Ishikawa (cell line): ENCODE results near the gene CCNL1.

ENCODE experiments used
- CEBPB ChIP-seq: IDR thresholded peaks from 2 replicates; pipeline ENCODE4 v1.6.1; 2012
- CREB1 ChIP-seq: IDR thresholded peaks from 2 replicates; pipeline ENCODE4 v1.6.1; 2012; ENCODE audit warnings: low read depth
- EGR1 ChIP-seq: IDR thresholded peaks from 2 replicates; pipeline ENCODE4 v1.6.1; 2012
- EP300 ChIP-seq: IDR thresholded peaks from 2 replicates; pipeline ENCODE4 v1.6.1; 2012; ENCODE audit warnings: borderline replicate concordance
- FOXM1 ChIP-seq: IDR thresholded peaks from 2 replicates; pipeline ENCODE4 v1.6.1; 2012; ENCODE audit warnings: low read depth, borderline replicate concordance
- MAX ChIP-seq: IDR thresholded peaks from 2 replicates; pipeline ENCODE4 v1.6.1; 2012
- NFIC ChIP-seq: IDR thresholded peaks from 2 replicates; pipeline ENCODE4 v1.6.1; 2012
- RAD21 ChIP-seq: IDR thresholded peaks from 2 replicates; pipeline ENCODE4 v1.6.1; 2012; ENCODE audit warnings: low read depth
- REST ChIP-seq: IDR thresholded peaks from 2 replicates; pipeline ENCODE4 v1.6.1; 2012; ENCODE audit warnings: low read depth, mild to moderate bottlenecking
- TAF1 ChIP-seq: IDR thresholded peaks from 2 replicates; pipeline ENCODE4 v1.6.1; 2012; ENCODE audit warnings: low read depth, mild to moderate bottlenecking
- TCF12 ChIP-seq: IDR thresholded peaks from 2 replicates; pipeline ENCODE4 v1.6.1; 2012; ENCODE audit warnings: low read depth
- TEAD4 ChIP-seq: IDR thresholded peaks from 2 replicates; pipeline ENCODE4 v1.6.1; 2012
- USF1 ChIP-seq: IDR thresholded peaks from 2 replicates; pipeline ENCODE4 v1.6.1; 2012
- YY1 ChIP-seq: IDR thresholded peaks from 2 replicates; pipeline ENCODE4 v1.6.1; 2012; ENCODE audit warnings: low read depth
- ZBTB7A ChIP-seq: IDR thresholded peaks from 2 replicates; pipeline ENCODE4 v1.6.1; 2012; ENCODE audit warnings: low read depth

CCNL1 gene

GRCh38 chr3:157132341-157132740 is 27.6 kb downstream of the CCNL1 start:
- TF ChIP-seq TCF12 (no peak), REST (no peak), TEAD4 (no peak), USF1 (no peak), ZBTB7A (no peak), RAD21 (no peak), CREB1 (no peak), EGR1 (no peak), TAF1 (no peak), FOXM1 (no peak), NFIC (no peak), EP300 (no peak), CEBPB (no peak), YY1 (no peak), MAX (no peak)

GRCh38 chr3:157131861-157132260 is 28.1 kb downstream of the CCNL1 start:
- no peak for TF ChIP-seq CEBPB
- no peak for TF ChIP-seq EP300
- no peak for TF ChIP-seq YY1
- no peak for TF ChIP-seq ZBTB7A
- TF ChIP-seq CREB1: no peak
- no peak for TF ChIP-seq FOXM1
- no peak for TF ChIP-seq USF1
- no peak for TF ChIP-seq EGR1
- TF ChIP-seq MAX: no peak
- no peak for TF ChIP-seq RAD21
- no peak for TF ChIP-seq NFIC
- no peak for TF ChIP-seq TCF12
- no peak for TF ChIP-seq TAF1

- TF ChIP-seq ZBTB7A (peak; percentile 90), RAD21 (peak; percentile 66), TCF12 (no peak), MAX (peak; percentile 17; the same call in 1 of the 2 replicates), YY1 (no peak), USF1 (no peak), TEAD4 (peak; percentile 39; the same call in 1 of the 2 replicates), NFIC (no peak), FOXM1 (no peak), CREB1 (no peak), EGR1 (no peak), TAF1 (no peak), EP300 (peak; percentile 62; the same call in 1 of the 2 replicates), REST (no peak), CEBPB (0 out of 2 replicates have a peak, but pooled peaks have one; percentile 33)
These were observed 29.3 kb downstream of the CCNL1 start for GRCh38 chr3:157130467-157131251.

- no peak for TF ChIP-seq CEBPB
- no peak; the same call in 1 of the 2 replicates for TF ChIP-seq ZBTB7A
- TF ChIP-seq RAD21: no peak
- peak; percentile 96 for TF ChIP-seq MAX
- TF ChIP-seq TCF12: peak; percentile 69; the same call in 1 of the 2 replicates
- TF ChIP-seq TEAD4: peak; percentile 36
- peak; percentile 75 for TF ChIP-seq FOXM1
- 0 out of 2 replicates have a peak, but pooled peaks have one; percentile 19 for TF ChIP-seq TAF1
- no peak for TF ChIP-seq CREB1
- peak; percentile 64 for TF ChIP-seq EP300
- no peak for TF ChIP-seq EGR1
- no peak for TF ChIP-seq REST
- peak; percentile 35; the same call in 1 of the 2 replicates for TF ChIP-seq USF1
- peak; percentile 53; the same call in 1 of the 2 replicates for TF ChIP-seq YY1
- peak; percentile 72 for TF ChIP-seq NFIC
These were observed 30.0 kb downstream of the CCNL1 start for GRCh38 chr3:157129803-157130466.
